Fibroblast of skin of back (primary cell): ENCODE data around the gene ZNF627.
"Not testable (repeated sequence)": the region's sequence is repeated elsewhere in the genome, so short reads cannot be mapped to it uniquely, and the experiment has no call there.

Source experiments
- DNase-seq: peaks from one replicate; pipeline ENCODE4 v3.0.0-alpha.2; 2013

Gene ZNF627

GRCh38 chr19:11574689-11575088, 22.6 kb upstream of the ZNF627 start:
- no peak for DNase-seq

- no peak for DNase-seq
Measured at GRCh38 chr19:11576227-11576626, 21.1 kb upstream of the ZNF627 start.

GRCh38 chr19:11577451-11578257, 19.6 kb upstream of the ZNF627 start, which contains the start of gene ACP5:
TSS of gene ACP5 (minus strand) at chr19:11577645. CDS start at chr19:11577317, 328 bp downstream.
- DNase-seq: peak; percentile 13

DNA sequence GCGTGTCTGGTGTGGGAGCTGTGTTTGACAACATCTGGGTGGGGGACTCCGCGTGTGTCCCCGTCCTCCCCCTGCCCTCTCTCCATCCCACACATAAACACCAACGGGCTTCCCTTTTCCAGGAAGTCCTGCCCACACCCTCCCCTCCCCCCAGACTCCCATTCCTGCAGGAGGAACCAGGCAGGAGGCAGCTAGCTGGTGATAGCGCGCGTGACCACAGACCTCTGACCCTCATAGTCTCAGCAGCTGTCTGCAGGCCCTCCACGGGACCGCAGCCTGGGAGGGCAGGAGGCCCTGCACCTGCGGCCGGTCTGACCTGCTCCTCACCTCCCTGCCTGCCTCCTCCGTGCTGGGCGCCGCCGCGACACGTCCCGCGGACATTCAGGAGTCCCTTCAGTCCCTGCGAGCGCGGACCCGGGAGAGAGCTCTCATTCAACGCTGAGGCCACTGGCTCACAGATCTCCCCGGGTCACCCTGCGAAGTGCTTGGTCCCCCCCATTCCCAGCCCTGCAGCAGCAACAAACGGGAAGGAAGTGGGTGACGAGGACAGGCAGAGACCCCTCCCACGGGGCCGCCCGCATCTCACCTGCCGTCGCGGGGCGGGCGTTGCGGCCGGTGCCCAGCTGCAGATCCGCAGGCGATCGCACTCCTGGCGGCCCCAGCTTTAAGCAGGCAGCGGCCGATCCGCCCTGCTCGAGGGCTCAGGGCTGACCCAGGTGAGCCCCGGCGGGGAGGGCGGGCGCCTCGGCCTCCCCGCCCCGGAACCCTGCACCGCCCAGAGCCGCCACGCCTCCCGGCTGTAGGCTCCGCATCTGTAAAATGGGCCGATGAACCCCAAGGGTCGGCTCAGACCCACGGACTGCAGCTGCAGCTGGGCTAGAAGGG, 18.8 kb upstream of the ZNF627 start:
- no peak for DNase-seq

DNA sequence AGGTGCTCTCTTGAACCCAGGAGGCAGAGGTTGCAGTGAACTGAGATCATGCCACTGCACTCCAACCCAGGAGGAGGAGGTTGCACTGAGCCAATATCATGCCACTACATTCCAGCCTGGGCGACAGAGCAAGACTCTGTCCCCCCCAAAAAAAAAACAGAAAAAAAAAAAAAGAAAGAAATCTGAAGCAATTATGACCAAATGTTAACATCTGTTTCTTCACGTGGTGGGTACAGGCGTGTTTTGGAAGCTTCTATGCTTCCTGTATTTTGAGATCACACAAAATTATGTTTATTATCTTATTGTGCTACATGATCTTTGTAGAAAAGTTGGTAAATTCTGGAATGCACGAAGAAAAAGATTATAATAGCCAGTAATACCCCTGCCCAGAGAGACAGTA, 17.2 kb upstream of the ZNF627 start:
- DNase-seq: no peak

- DNase-seq: no peak
Measured at GRCh38 chr19:11581740-11582139, 15.5 kb upstream of the ZNF627 start.

DNA sequence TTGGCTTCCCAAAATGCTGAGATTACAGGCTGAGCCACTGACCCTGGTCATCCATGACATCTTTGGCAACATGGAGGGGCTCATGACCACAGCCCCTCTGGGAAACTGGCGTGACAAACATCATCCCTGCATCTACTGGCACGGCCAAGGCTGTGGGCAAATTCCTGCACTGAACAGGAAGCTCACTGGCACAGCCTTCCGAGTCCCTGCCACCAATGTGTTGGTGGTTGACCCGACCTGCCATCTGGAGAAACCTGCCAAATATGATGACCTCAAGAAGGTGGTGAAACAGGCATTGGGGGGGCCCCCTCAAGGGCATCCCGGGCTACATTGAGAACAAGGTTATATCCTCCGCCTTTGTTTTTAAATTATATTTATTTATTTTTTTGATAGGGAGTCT, 11.0 kb upstream of the ZNF627 start:
- no peak for DNase-seq

GRCh38 chr19:11587302-11587974, 9.8 kb upstream of the ZNF627 start:
- peak; percentile 68 for DNase-seq

GRCh38 chr19:11587975-11588631, 9.2 kb upstream of the ZNF627 start:
- DNase-seq: no peak

- DNase-seq: no peak
Measured at GRCh38 chr19:11594084-11594483, 3.2 kb upstream of the ZNF627 start.

GRCh38 chr19:11596156-11596555, 1.1 kb upstream of the ZNF627 start:
- DNase-seq: no peak

DNA sequence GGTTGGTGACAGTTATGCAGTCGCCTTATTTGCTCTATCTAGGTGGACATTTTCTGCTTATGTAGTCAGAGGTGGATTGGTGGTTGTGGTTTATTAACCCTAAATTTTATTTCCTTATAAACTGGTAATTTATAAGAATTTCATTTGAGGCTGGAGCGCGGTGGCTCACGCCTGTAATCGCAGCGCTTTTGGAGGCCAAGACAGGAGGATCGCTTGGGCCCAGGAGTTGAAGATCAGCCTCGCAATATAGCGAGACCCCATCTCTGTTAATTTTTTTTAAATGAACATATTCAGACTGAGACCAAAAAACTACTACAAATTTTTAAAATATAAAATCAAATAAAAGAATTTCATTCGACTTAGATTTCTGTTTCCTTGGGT, 810 bp downstream of the ZNF627 start:
- DNase-seq: no peak

DNA sequence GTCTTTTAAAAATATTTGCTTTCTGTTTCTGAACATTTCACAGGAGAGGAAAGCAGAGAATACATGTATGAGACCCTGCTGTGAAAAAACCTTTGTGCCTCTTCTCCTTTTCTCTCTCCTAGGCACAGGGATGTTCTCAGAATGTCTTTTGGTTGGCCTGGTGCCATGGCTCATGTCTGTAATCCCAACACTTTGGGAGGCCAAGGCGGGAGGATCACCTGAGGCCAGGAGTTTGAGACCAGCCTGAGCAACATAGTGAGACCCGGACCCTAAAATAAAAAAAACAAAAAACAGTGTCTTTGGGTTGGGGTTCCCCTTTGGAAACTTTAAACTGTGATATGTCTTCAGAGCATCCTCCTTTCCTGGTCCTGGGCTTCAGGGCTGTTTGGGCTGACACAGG, 1.5 kb downstream of the ZNF627 start:
- DNase-seq: no peak

DNA sequence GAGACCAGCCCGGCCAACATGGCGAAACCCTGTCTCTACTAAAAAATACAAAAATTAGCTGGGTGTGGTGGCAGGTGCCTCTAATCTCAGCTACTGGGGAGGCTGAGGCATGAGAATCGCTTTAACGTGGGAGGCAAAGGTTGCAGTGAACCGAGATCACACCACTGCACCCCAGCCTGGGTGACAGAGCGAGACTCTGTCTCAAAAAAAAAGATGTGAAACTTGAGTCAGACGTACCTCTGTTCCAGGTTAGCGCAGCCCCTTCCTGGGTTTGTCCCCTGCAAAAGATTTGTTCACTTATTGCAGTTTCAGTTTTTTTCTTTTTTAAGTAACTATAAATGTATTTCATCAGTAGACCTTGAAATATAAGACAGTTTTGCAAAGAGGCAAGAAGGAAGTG, 2.4 kb downstream of the ZNF627 start:
- not testable (repeated sequence) for DNase-seq

GRCh38 chr19:11606484-11606883, 9.2 kb downstream of the ZNF627 start:
- no peak for DNase-seq

DNA sequence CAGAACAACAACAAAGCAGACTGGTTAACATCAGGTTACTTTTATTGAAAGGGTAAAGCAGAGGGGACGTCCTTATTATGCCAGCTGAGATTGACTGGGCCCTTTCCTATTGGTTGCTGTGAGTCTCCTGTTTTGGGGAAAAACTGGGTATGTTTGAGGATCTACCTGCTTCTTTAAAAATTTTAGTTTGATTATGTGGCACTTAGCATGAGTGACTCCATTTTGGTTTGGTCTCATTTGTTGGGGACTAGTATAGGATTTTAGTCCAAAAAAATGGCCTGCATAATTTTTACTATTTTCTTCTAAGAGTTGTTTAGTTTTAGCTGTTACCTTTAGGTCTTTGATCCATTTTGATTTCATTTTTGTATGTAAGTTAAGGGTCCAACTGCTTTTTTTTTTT, 14.4 kb downstream of the ZNF627 start:
- DNase-seq: no peak

- DNase-seq: no peak
Measured at GRCh38 chr19:11612816-11613511, 15.7 kb downstream of the ZNF627 start.

DNA sequence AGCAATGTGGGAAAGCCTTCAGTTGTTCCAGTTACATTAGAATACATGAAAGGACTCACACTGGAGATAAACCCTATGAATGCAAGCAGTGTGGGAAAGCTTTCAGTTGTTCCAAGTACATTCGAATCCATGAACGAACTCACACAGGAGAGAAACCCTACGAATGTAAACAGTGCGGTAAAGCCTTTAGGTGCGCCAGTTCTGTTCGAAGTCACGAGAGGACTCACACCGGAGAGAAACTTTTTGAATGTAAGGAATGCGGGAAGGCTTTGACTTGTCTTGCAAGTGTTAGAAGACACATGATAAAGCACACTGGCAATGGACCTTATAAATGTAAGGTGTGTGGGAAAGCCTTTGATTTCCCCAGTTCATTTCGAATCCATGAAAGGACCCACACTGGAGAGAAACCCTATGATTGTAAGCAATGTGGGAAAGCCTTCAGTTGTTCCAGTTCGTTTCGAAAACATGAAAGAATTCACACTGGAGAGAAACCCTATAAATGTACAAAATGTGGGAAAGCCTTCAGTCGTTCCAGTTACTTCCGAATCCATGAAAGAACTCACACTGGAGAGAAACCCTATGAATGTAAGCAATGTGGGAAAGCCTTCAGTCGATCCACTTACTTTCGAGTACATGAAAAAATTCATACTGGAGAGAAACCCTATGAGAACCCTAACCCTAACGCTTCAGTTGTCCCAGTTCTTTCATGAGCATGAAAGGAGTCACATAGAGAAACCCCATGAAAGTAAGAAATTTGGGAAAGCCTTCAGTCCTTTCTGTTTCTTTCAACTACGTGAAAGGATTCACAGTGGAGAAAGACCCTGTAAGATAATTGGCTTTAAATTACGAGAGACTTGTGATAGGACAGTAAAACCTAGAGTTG, 20.1 kb downstream of the ZNF627 start:
- DNase-seq: no peak

DNA sequence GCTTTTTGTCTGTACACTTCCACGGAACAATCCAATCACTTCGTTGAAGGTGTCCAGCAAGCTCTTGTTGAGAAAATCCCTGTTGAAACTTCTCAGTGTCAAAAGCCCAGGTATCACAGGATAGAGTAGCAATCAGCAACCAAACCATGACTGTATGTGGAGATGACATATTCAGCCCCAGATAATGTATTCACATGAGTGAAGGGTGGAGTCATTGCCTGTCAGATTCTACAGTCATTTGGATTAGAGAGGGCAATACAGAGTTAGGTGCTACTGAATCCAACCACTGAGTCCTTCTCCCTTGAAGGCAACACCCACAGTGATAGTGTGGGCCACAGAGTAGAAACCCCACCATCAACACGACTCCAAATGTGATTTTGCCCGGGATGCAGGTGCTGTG, 23.3 kb downstream of the ZNF627 start:
- no peak for DNase-seq

GRCh38 chr19:11622401-11622800, 25.1 kb downstream of the ZNF627 start:
- DNase-seq: peak; percentile 14

DNA sequence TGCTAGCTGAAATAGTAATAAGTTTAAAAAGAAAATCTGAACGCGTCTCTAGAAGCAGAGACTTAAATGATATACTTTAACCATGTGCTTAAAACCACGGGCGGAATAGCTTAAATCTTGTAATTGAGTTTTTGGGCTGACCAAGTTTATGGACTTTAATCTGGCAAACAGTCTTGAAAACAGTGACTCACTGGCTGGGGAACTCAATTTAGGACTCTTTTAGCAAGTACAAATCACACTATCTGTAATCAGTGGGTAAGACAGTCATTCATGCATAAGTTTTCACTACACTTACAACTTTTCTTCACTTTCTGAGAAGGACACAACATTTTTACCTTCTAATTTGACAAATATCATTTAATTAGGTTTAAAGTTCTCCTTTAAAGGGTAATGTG, 26.8 kb downstream of the ZNF627 start:
- peak; percentile 45 for DNase-seq
